ENCODE measurements around the gene MICAL3.

The MICAL3 gene

DNA sequence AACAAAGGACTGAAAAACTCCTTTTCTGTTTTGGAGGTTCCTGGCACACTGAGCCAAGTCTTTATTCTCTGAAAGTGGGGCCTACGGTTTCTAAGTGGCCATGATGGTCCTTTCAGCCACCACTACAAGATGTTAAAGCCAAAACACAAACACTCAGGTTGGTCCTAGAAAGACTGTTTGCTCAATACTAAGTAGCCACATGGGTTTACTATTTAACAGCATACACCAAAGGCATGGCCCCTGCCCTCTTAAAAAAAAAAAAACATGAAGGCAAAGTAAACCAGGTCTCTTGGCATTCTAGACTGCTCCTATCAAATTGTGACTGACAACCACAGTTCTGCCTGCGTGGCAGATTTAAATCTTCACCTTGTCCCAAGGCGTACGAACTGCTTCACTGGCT is 126.5 kb downstream of the MICAL3 start:
- Mint-ChIP-seq H3K36me3 (peaks cover 10% of the 10 kb centered on the region), H3K27ac (no peak overlapping the region), H3K4me1 (peaks cover 4% of the 10 kb centered on the region), H3K27me3 (no peaks in the 10 kb centered on the region), H3K9me3 (no peaks in the 10 kb centered on the region), H3K4me3 (no peak overlapping the region)

DNA sequence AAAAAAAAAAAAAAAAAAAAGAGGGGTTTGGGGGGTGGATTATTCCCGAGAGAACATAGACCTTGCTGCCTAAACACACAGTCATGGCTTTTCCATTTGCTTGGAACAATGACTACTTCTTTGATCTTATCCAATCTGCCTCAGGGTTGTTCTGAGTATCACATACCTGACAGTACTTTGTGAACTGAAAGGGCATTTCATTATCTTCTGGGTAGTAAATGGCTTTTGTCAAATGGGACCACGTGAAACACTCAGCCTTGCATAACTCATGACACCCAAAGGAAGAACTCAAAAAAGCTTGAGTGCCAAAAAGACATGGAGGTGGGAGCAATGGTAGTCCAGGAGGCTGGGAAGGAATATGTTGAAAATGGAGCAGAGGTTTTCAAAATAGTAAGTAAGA is 126.9 kb downstream of the MICAL3 start:
- Mint-ChIP-seq H3K27ac (no peak overlapping the region), H3K4me3 (no peak overlapping the region), H3K36me3 (peaks cover 9% of the 10 kb centered on the region), H3K9me3 (no peaks in the 10 kb centered on the region), H3K4me1 (peaks cover 4% of the 10 kb centered on the region), H3K27me3 (no peaks in the 10 kb centered on the region)

DNA sequence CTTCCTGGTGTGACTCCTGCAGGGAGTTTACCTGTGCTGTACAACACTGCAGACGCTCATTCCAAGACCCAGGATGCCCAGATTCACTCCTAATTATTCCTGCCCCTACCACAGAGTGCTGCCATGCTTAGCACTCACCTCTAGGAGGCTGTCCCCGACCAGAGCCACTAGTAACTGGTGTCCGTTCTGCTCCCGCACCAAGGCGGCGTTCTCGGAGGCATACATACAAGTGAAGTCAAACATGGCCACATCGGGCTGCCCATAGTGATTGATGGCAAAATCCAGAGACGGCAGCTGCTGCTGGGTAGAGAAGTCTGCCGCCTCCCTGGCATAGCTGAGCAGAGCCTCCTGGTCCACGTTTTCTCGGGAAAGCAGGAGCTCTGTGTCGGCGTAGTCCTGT is 127.8 kb downstream of the MICAL3 start:
- Mint-ChIP-seq H3K36me3 (peaks cover 9% of the 10 kb centered on the region), H3K27ac (no peak overlapping the region), H3K4me1 (peaks cover 4% of the 10 kb centered on the region), H3K27me3 (no peaks in the 10 kb centered on the region), H3K4me3 (no peak overlapping the region), H3K9me3 (no peaks in the 10 kb centered on the region)

DNA sequence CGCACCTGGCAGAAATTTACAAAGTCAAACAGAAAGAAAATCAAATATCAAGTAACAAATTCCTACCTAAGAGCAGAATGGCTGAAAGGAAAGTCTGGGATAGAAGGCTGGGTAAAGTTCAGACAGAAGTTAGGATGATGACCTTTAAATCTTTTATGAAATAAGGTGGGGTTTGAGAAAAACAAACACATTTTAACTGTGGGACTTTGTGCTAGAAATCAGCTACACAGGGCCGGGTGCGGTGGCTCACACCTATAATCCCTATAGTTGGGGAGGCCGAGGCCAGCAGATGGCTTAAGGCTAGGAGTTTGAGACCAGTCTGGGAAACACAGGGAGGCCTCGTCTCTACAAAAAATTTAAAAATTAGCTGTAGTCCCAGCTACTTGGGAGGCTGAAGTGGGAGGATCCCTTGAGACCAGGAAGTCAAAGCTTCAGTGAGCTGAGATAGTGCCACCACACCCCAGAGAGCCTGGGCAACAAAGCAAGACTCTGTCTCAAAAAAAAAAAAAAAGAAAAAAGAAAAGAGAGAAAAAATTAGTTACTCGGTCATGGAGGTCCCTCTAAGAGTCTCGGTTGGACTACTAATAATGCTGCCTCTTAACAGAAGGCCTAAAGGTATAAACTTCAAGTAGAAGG is 130.3 kb downstream of the MICAL3 start:
- H3K27ac Mint-ChIP-seq, result no peak overlapping the region
- no peak overlapping the region for H3K4me3 Mint-ChIP-seq
- peaks cover 4% of the 10 kb centered on the region for H3K4me1 Mint-ChIP-seq
- H3K27me3 Mint-ChIP-seq, result no peaks in the 10 kb centered on the region
- H3K36me3 Mint-ChIP-seq, result peaks cover 10% of the 10 kb centered on the region
- no peaks in the 10 kb centered on the region for H3K9me3 Mint-ChIP-seq

DNA sequence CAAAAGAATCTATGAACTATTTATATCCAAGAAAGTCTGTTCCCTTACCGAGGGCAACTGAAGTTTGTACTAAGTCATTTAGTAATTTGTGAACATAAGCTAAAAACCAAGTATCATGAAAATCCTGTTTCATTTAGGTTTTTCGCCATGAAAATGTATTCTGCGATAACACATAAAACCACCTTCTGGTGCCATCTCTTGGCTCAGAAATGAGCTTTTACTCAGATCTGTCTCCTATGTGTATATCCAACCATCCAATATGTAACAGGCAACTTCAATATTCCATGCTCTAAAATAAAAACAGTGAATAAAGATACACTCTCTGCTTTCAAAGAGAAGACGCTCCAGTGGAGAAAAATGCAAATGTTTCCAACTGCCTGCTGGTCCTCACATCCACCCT is 132.0 kb downstream of the MICAL3 start:
- no peaks in the 10 kb centered on the region for H3K9me3 Mint-ChIP-seq

DNA sequence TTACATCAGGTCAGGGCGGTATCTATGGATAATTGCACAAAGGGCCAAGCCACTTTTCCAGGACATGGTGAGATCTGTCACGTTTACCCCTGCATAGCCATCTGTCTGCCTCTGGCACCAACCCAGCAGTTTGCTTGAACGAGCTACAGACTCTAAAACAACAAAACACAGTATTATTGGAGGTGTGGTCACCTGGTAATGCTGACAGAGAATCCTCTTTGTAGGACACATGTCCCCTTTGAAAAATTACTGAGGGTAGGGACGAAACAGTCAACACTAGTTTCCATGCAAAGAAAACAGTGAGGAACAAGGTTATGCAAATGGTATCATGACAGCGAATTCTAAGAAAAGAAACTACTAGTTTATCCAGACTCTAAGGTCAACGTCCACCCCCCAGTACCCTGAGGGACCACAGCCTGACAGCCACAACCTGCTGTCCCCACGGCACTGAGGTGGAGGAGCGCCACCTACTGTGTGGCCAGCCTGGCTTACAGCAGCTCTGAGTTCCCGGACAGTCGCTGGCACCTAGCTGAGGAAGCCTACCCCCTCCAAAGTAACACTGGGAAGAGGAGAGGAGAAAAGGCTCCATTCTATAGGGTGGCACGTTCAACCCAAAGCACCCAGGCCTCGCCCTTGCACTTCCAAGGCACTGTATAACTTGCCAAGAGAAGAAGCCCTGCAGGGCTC is 132.7 kb downstream of the MICAL3 start:
- no peaks in the 10 kb centered on the region for H3K27me3 Mint-ChIP-seq
- H3K4me3 Mint-ChIP-seq, result no peak overlapping the region
- H3K27ac Mint-ChIP-seq, result no peak overlapping the region
- H3K4me1 Mint-ChIP-seq, result no peaks in the 10 kb centered on the region
- H3K9me3 Mint-ChIP-seq, result no peaks in the 10 kb centered on the region
- peaks cover 15% of the 10 kb centered on the region for H3K36me3 Mint-ChIP-seq

More for the DNA sequence above, 132.0 kb downstream of the MICAL3 start:
- Mint-ChIP-seq H3K27me3 (no peaks in the 10 kb centered on the region), H3K4me3 (no peak overlapping the region), H3K27ac (no peak overlapping the region), H3K4me1 (peaks cover under 1% of the 10 kb centered on the region), H3K36me3 (peaks cover 15% of the 10 kb centered on the region)

- peaks cover 13% of the 10 kb centered on the region for H3K36me3 Mint-ChIP-seq
- no peaks in the 10 kb centered on the region for H3K27me3 Mint-ChIP-seq
- H3K9me3 Mint-ChIP-seq, result no peaks in the 10 kb centered on the region
- no peaks in the 10 kb centered on the region for H3K4me1 Mint-ChIP-seq
- H3K4me3 Mint-ChIP-seq, result no peak overlapping the region
- no peak overlapping the region for H3K27ac Mint-ChIP-seq
Observed at GRCh38 chr22:17890892-17891291, 133.5 kb downstream of the MICAL3 start.

GRCh38 chr22:17890245-17890671 is 134.1 kb downstream of the MICAL3 start:
- Mint-ChIP-seq H3K4me1 (no peaks in the 10 kb centered on the region), H3K27ac (no peak overlapping the region), H3K36me3 (peaks cover 13% of the 10 kb centered on the region), H3K4me3 (no peak overlapping the region), H3K27me3 (no peaks in the 10 kb centered on the region), H3K9me3 (no peaks in the 10 kb centered on the region)

- no peaks in the 10 kb centered on the region for H3K4me1 Mint-ChIP-seq
- H3K4me3 Mint-ChIP-seq, result no peak overlapping the region
- H3K36me3 Mint-ChIP-seq, result peaks cover 15% of the 10 kb centered on the region
- H3K27me3 Mint-ChIP-seq, result no peaks in the 10 kb centered on the region
- no peak overlapping the region for H3K27ac Mint-ChIP-seq
- H3K9me3 Mint-ChIP-seq, result no peaks in the 10 kb centered on the region
Observed at GRCh38 chr22:17888855-17889254, 135.5 kb downstream of the MICAL3 start.

DNA sequence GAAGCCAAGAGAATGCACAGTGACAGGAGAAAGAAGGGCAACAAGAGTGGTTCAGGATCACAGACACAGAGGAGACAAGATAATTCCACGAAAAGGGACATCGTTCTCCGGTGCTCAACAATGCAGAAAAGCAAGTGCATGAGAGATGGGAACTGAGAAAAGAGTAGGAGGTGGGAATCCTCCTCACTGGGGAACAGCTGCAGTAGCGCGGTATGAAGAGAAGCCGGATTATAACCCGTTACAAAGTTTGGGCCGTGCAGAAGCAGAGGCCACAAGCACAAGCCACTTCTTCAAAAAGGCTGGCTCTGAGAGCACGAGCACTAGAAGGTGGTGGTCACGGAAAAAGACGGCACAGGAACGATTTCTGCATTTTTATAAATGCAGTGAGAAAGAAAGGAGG is 135.9 kb downstream of the MICAL3 start:
- Mint-ChIP-seq H3K27ac (no peak overlapping the region), H3K27me3 (no peaks in the 10 kb centered on the region), H3K4me1 (no peaks in the 10 kb centered on the region), H3K4me3 (no peak overlapping the region), H3K9me3 (no peaks in the 10 kb centered on the region), H3K36me3 (peaks cover 16% of the 10 kb centered on the region)

- H3K4me3 Mint-ChIP-seq, result no peak overlapping the region
- no peaks in the 10 kb centered on the region for H3K27me3 Mint-ChIP-seq
- no peaks in the 10 kb centered on the region for H3K4me1 Mint-ChIP-seq
- peaks cover 15% of the 10 kb centered on the region for H3K36me3 Mint-ChIP-seq
- no peak overlapping the region for H3K27ac Mint-ChIP-seq
- H3K9me3 Mint-ChIP-seq, result no peaks in the 10 kb centered on the region
Observed at GRCh38 chr22:17884893-17885292, 139.5 kb downstream of the MICAL3 start.

- Mint-ChIP-seq H3K36me3 (peaks cover 17% of the 10 kb centered on the region), H3K4me1 (no peaks in the 10 kb centered on the region), H3K27me3 (no peaks in the 10 kb centered on the region), H3K4me3 (no peak overlapping the region), H3K9me3 (no peaks in the 10 kb centered on the region), H3K27ac (no peak overlapping the region)
Observed at GRCh38 chr22:17884084-17884483, 140.3 kb downstream of the MICAL3 start.

DNA sequence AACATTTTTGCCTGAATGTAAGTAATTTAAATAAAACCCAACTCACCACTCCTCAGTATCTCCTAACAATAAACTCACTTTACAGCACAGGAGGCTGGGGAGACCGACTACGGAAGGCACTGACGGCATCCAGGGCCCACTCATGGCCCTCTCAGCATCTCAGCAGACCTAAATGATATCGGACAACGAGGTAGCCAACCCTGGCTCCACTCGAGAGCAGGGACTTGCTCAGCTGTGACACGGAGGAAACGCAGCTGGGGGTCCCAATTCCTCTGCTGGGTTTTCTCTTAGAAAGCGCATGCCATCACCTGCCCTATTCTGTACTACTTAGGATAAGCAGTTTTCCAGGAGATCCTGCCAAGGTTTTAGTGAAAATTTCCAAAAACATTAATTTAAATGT is 141.0 kb downstream of the MICAL3 start:
- H3K4me3 Mint-ChIP-seq, result no peak overlapping the region
- no peak overlapping the region for H3K27ac Mint-ChIP-seq
- no peaks in the 10 kb centered on the region for H3K4me1 Mint-ChIP-seq
- H3K27me3 Mint-ChIP-seq, result no peaks in the 10 kb centered on the region
- peaks cover 14% of the 10 kb centered on the region for H3K36me3 Mint-ChIP-seq
- H3K9me3 Mint-ChIP-seq, result no peaks in the 10 kb centered on the region

- Mint-ChIP-seq H3K36me3 (peaks cover 10% of the 10 kb centered on the region), H3K27me3 (no peaks in the 10 kb centered on the region), H3K9me3 (no peaks in the 10 kb centered on the region), H3K4me1 (no peaks in the 10 kb centered on the region), H3K27ac (no peak overlapping the region), H3K4me3 (no peak overlapping the region)
Observed at GRCh38 chr22:17882727-17883126, 141.6 kb downstream of the MICAL3 start.

DNA sequence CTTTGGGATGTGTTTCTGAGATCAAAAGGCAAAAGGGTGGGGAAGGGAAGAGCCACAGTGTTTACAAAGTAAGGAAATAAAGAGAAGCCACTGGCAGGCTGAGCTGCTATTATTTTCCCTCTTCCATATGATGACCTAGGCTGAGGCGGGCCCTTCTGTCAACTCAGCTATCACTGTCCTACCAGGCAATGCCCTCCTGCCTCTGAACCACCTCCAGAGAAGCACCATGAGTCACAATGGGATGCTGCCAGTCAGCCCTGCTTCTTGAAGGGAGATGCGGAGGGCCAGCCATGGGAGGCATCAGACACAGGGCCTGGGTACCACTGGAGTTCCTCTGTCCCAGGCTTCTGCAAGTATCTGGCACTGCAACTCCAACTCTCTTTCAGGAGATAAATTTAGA is 142.2 kb downstream of the MICAL3 start:
- Mint-ChIP-seq H3K36me3 (peaks cover 10% of the 10 kb centered on the region), H3K27me3 (no peaks in the 10 kb centered on the region), H3K4me3 (no peak overlapping the region), H3K27ac (no peak overlapping the region), H3K4me1 (no peaks in the 10 kb centered on the region), H3K9me3 (no peaks in the 10 kb centered on the region)

DNA sequence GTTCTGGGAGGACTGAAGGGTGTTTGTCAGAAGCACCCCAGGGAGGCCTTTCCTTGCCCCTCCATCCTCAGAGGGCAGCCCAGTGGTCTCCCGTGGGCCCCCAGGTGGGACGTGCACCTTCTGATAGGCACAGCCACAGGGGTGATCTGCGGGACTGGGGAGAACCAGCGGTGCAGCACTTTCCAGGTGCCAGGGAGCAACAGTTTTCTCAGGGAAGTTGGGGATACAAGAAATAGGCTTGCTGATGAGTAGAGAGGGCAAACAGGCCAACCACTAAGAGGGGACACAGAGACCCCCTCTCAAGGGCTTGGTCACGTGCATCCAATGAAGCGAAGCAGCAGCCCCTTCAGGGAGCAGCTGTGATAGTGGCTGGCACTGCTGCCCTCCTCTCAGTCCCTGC is 143.0 kb downstream of the MICAL3 start:
- H3K27me3 Mint-ChIP-seq, result no peaks in the 10 kb centered on the region
- H3K4me1 Mint-ChIP-seq, result no peaks in the 10 kb centered on the region
- no peak overlapping the region for H3K4me3 Mint-ChIP-seq
- peaks cover 10% of the 10 kb centered on the region for H3K36me3 Mint-ChIP-seq
- no peak overlapping the region for H3K27ac Mint-ChIP-seq
- H3K9me3 Mint-ChIP-seq, result no peaks in the 10 kb centered on the region

DNA sequence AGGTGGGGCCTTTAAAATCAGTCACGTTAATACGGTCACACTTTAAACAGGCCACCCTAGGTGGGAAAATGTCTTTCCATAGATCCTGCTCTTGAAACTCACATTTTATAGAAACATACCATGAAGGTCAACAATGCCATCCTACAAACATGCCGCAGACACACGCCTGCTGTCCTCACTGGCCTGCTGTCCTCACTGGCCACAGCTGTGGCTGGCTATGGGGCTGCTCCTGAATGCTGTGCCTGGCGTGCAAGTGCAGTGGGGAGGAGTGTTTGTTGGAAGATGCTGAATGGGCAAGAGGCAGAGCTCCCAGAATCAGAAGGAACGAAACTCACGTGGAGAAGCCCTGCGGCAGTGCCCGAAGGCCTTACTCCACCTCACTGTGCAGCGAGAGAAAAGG is 143.9 kb downstream of the MICAL3 start:
- H3K27ac Mint-ChIP-seq, result no peak overlapping the region

More for the DNA sequence above, 143.9 kb downstream of the MICAL3 start:
- no peaks in the 10 kb centered on the region for H3K27me3 Mint-ChIP-seq
- no peak overlapping the region for H3K4me3 Mint-ChIP-seq
- no peaks in the 10 kb centered on the region for H3K4me1 Mint-ChIP-seq
- H3K36me3 Mint-ChIP-seq, result peaks cover 10% of the 10 kb centered on the region
- no peaks in the 10 kb centered on the region for H3K9me3 Mint-ChIP-seq
